NCI-H82 (cell line): ENCODE results near the gene HERPUD1.
"Not testable (repeated sequence)": the region's sequence is repeated elsewhere in the genome, so short reads cannot be mapped to it uniquely, and the experiment has no call there.

Experiments used
- DNase-seq: peaks from one replicate; lab custom pipeline; 2025; lab: John Stamatoyannopoulos, UW

The HERPUD1 gene

GRCh38 chr16:56931892-56932720 is at the start of gene HERPUD1:
Gene HERPUD1, plus strand, starts transcription at chr16:56932142. Its CDS starts 103 bp downstream, at chr16:56932245.
- DNase-seq: peak; percentile 97

GRCh38 chr16:56883586-56883985 is 48.4 kb upstream of the HERPUD1 start:
- no peak for DNase-seq

- DNase-seq: no peak
Observed at GRCh38 chr16:56884026-56884582, 47.8 kb upstream of the HERPUD1 start.

GRCh38 chr16:56884929-56885328 is 47.0 kb upstream of the HERPUD1 start:
- not testable (repeated sequence) for DNase-seq

GRCh38 chr16:56885446-56886162 is 46.3 kb upstream of the HERPUD1 start:
- no peak for DNase-seq

- DNase-seq: no peak
Observed at GRCh38 chr16:56886296-56886695, 45.6 kb upstream of the HERPUD1 start.

GRCh38 chr16:56886826-56887225 is 45.1 kb upstream of the HERPUD1 start:
- DNase-seq: no peak

GRCh38 chr16:56888806-56889205 is 43.1 kb upstream of the HERPUD1 start:
- no peak for DNase-seq

- no peak for DNase-seq
Observed at GRCh38 chr16:56889206-56889605, 42.7 kb upstream of the HERPUD1 start.

- no peak for DNase-seq
Observed at GRCh38 chr16:56891685-56892084, 40.3 kb upstream of the HERPUD1 start.

GRCh38 chr16:56892705-56893104 is 39.2 kb upstream of the HERPUD1 start:
- DNase-seq: no peak

- no peak for DNase-seq
Observed at GRCh38 chr16:56894331-56894917, 37.5 kb upstream of the HERPUD1 start.

- DNase-seq: no peak
Observed at GRCh38 chr16:56895813-56896212, 36.1 kb upstream of the HERPUD1 start.

GRCh38 chr16:56896244-56896643 is 35.7 kb upstream of the HERPUD1 start:
- DNase-seq: no peak

GRCh38 chr16:56897026-56897799 is 34.7 kb upstream of the HERPUD1 start:
- no peak for DNase-seq

- no peak for DNase-seq
Observed at GRCh38 chr16:56898847-56899246, 33.1 kb upstream of the HERPUD1 start.

GRCh38 chr16:56903866-56904265 is 28.1 kb upstream of the HERPUD1 start:
- no peak for DNase-seq

GRCh38 chr16:56907401-56907800 is 24.5 kb upstream of the HERPUD1 start:
- no peak for DNase-seq

- DNase-seq: no peak
Observed at GRCh38 chr16:56909527-56909979, 22.4 kb upstream of the HERPUD1 start.

GRCh38 chr16:56910112-56910511 is 21.8 kb upstream of the HERPUD1 start:
- no peak for DNase-seq

GRCh38 chr16:56910654-56911539 is 21.0 kb upstream of the HERPUD1 start:
- DNase-seq: no peak
